Measurements from ENCODE around the gene SERP2. TPM values are rescaled to one million over a fixed set of nuclear protein-coding genes. Genes with fewer than 3 reads are reported as not detected.

Gene SERP2
- total RNA-seq, 1 experiment from 2014 or later, result 1.8 TPM

DNA sequence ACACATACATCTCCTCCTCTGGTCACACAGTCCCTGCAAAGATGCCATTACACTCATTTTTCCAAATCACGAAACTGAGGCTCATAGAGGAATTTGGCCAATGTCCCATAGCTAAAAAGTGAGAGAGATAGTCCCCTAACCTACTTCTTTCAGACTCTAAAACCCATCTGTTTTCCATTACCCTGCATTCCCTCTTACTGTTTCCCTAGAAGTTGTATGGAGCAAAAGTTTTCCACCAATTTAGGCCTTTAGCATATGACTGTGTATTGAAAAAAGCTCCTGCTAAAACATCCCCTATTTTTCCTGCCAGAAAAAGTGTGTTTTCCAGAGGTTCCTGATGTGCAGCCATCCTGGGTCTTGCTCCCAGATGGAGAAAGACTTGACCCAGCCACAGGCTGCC is 16.3 kb downstream of the SERP2 start:
- H2AFZ ChIP-seq (ENCODE audit: low read length), result no peak overlapping the region
- no peak overlapping the region for H3K4me3 Mint-ChIP-seq

More for the DNA sequence above, 16.3 kb downstream of the SERP2 start:
- H3K14ac ChIP-seq (ENCODE audit: insufficient read depth, low read length), result no peak overlapping the region
- no peak overlapping the region for H2BK12ac ChIP-seq (ENCODE audit: insufficient read length, low read depth, low read length)
- Mint-ChIP-seq H3K4me1 (peaks cover 23 to 46% of the 10 kb centered on the region in 2 experiments), H3K27ac (no peak overlapping the region), H3K36me3 (ENCODE audit: insufficient read depth in 1 of 3, low read depth in 3 of 3) (peaks cover 0 to 2% (median 0%) of the 10 kb centered on the region in 3 experiments; a peak in 1 of 7 replicates), H3K9me3 (no peaks in the 10 kb centered on the region), H3K27me3 (ENCODE audit: low read depth) (peaks cover 2% of the 10 kb centered on the region)
- no peak for TF ChIP-seq CTCF (conservative IDR thresholded peaks at IDR 0.05)
- no peak overlapping the region for H3K56ac ChIP-seq (ENCODE audit: insufficient read length, low read depth, low read length)
- no peak overlapping the region for H3T11ph ChIP-seq (ENCODE audit: low read length)
- no peak overlapping the region for H3K27ac ChIP-seq (ENCODE audit: insufficient read length, low read depth, low read length)
- H3K79me1 ChIP-seq (ENCODE audit: insufficient read depth, low read depth, low read length, poor library complexity, severe bottlenecking), result no peaks in the 10 kb centered on the region
- no peaks in the 10 kb centered on the region for H3K79me2 ChIP-seq (ENCODE audit: insufficient read depth, low read length)
- no peaks in the 10 kb centered on the region for H3K23me2 ChIP-seq (ENCODE audit: insufficient read length, low read depth, low read length, poor library complexity, severe bottlenecking)
- H3K23ac ChIP-seq (ENCODE audit: insufficient read length, low read depth, low read length), result no peak overlapping the region
- H2BK15ac ChIP-seq (ENCODE audit: low read depth, low read length), result no peak overlapping the region
- no peak overlapping the region for H3K4ac ChIP-seq (ENCODE audit: low read depth, low read length)
- H2AK5ac ChIP-seq (ENCODE audit: insufficient read length, low read length), result no peak overlapping the region
- H2BK5ac ChIP-seq (ENCODE audit: insufficient read length, low read length), result no peak overlapping the region
- no peak overlapping the region for H3K4me2 ChIP-seq (ENCODE audit: insufficient read depth, insufficient read length, low read length)
- H2BK120ac ChIP-seq (ENCODE audit: low read depth, low read length, poor library complexity, severe bottlenecking), result no peak overlapping the region
- H4K8ac ChIP-seq (replicated peaks; ENCODE audit: insufficient read length, low read depth, low read length), result no peak overlapping the region
- no peaks in the 10 kb centered on the region; the same call in 1 of the 2 replicates for H3K4me1 ChIP-seq (ENCODE audit: insufficient read depth, low read length)
- DNase-seq, result no peak
- no peak overlapping the region for H2BK20ac ChIP-seq (ENCODE audit: low read depth, low read length, poor library complexity, severe bottlenecking)
- H4K5ac ChIP-seq (ENCODE audit: insufficient read length, low read depth, low read length), result no peak overlapping the region
- no peak overlapping the region for H4K91ac ChIP-seq (ENCODE audit: insufficient read length, low read depth, low read length)
- no peak overlapping the region for H3K9ac ChIP-seq (ENCODE audit: extremely low read depth, insufficient read length, low read length)
- WGBS (ENCODE audit: extremely low coverage, insufficient read length, low lambda C conversion rate), result no CpG with 5 or more reads among the region's 1 CpG
- no peaks in the 10 kb centered on the region for H3K27me3 ChIP-seq (ENCODE audit: insufficient read depth, low read length)
- H3K9me3 ChIP-seq (ENCODE audit: control insufficient read depth, low read depth, low read length), result no peaks in the 10 kb centered on the region
- H3K18ac ChIP-seq (ENCODE audit: insufficient read length, low read depth, low read length), result no peak overlapping the region
- H4K20me1 ChIP-seq (ENCODE audit: control insufficient read depth, insufficient read depth, insufficient read length), result no peaks in the 10 kb centered on the region
